ENCODE data around the gene SLC9A2. TPM values are rescaled to one million over a fixed set of nuclear protein-coding genes. Genes with fewer than 3 reads are reported as not detected.

Gene SLC9A2
- total and polyA plus RNA-seq, 10 donors, result 0.02 to 0.20 TPM; not detected in 8

DNA sequence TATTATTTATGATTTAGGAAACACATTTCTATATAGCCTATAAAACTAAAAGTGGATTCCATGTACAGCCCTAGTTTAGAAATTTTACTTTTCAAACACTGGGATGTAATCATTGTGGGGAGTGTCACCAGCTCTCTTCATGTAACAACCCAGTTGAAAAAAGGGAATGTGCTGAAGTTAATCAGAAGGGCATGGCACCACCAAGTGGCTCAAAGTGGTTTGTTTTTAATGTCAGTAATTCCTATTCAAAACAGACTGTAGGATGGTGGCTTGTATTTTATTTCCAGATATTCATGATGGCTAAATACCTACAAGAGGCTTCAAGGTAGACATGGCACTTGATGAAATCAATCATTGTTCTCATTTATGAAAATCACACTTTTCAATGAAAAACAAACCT is 84.4 kb downstream of the SLC9A2 start:
- Histone ChIP-seq H3K4me1 (no peaks in the 10 kb centered on the region), H3K36me3 (no peaks in the 10 kb centered on the region), H3K27me3 (replicated peaks in 1 of 7) (peaks cover 0 to 33% (median 0%) of the 10 kb centered on the region in 7 donors), H3K27ac (no peak overlapping the region), H3K9me3 (no peaks in the 10 kb centered on the region), H3K4me3 (no peak overlapping the region)
- DNase-seq, result no peak
- intact Hi-C loops (cut with DNase I; ENCODE audit: low total_unique reads), result no loop called here
- no peak for TF ChIP-seq POLR2A (IDR thresholded peaks at IDR 0.05)
- no peak for TF ChIP-seq POLR2AphosphoS5 (IDR thresholded peaks at IDR 0.05)
- TF ChIP-seq, protein P1, sequence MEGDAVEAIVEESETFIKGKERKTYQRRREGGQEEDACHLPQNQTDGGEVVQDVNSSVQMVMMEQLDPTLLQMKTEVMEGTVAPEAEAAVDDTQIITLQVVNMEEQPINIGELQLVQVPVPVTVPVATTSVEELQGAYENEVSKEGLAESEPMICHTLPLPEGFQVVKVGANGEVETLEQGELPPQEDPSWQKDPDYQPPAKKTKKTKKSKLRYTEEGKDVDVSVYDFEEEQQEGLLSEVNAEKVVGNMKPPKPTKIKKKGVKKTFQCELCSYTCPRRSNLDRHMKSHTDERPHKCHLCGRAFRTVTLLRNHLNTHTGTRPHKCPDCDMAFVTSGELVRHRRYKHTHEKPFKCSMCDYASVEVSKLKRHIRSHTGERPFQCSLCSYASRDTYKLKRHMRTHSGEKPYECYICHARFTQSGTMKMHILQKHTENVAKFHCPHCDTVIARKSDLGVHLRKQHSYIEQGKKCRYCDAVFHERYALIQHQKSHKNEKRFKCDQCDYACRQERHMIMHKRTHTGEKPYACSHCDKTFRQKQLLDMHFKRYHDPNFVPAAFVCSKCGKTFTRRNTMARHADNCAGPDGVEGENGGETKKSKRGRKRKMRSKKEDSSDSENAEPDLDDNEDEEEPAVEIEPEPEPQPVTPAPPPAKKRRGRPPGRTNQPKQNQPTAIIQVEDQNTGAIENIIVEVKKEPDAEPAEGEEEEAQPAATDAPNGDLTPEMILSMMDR (IDR thresholded peaks at IDR 0.05 in 8 of 11, conservative IDR thresholded peaks at IDR 0.05 in 3 of 11), result no peak

DNA sequence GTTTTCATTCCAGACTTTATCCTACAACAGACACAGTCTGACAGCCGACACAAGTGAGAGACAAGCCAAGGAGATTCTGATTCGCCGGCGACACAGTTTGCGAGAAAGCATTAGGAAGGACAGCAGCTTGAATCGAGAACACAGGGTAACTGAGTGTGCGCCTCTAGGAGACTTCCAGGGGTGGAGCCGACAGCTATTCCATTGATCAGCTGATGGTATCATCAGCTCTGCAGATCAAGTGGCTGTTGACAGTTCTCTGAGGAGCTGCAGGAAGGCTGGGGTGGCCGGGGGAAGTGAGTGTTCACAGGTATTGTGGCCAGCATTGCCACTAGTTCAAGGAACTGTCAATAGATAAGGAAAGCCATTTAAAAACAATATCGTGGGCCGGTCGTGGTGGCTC is 85.2 kb downstream of the SLC9A2 start:
- no peaks in the 10 kb centered on the region for H3K36me3 ChIP-seq
- peaks cover 0 to 33% (median 0%) of the 10 kb centered on the region in 7 donors for H3K27me3 ChIP-seq (replicated peaks in 1 of 7)
- no peaks in the 10 kb centered on the region for H3K4me1 ChIP-seq
- H3K27ac ChIP-seq, result no peak overlapping the region
- no peaks in the 10 kb centered on the region for H3K9me3 ChIP-seq
- WGBS, 5 donors, result 58 to 70% (median 62%) methylated on average over 12 of the region's 12 CpGs
- H3K4me3 ChIP-seq, result no peak overlapping the region
- TF ChIP-seq, protein P1 (IDR thresholded peaks at IDR 0.05 in 8 of 11, conservative IDR thresholded peaks at IDR 0.05 in 3 of 11), result no peak
- TF ChIP-seq POLR2A (IDR thresholded peaks at IDR 0.05), result no peak
- no peak for TF ChIP-seq POLR2AphosphoS5 (IDR thresholded peaks at IDR 0.05)
- no peak for DNase-seq
- intact Hi-C loops (cut with DNase I; ENCODE audit: low total_unique reads), result no loop called here

DNA sequence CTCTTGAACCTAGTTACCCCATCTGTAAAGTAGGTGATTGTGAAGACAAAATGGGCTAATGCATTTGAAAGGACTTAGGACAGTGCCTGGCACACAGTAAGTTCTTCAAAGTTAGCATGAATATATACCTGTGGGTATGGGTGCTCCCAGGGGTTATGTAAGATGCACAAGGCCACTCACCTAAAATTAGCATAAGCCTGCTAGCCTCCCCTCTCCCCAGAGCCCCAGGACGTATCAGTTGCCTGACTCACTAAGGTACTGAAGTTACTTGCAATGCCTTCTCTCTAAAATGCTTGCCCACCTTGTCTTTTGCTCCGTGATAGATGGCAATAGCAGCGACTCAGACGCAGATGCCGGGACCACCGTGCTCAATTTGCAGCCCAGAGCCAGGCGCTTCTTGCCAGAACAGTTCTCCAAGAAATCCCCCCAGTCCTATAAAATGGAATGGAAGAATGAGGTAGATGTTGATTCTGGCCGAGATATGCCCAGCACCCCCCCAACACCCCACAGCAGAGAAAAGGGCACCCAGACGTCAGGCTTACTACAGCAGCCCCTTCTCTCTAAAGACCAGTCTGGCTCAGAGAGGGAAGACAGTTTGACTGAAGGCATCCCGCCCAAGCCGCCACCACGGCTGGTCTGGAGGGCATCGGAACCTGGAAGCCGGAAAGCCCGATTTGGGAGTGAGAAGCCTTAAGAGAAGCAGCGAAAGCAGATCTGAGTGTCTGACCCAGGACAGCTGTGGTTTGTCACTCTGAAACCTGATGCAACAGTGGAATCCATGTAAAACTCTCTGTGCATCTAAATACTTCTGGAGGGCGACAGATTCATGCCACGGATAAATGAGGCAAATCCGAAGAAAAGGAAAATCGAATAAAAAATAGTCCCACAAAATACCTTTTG is 88.7 kb downstream of the SLC9A2 start:
- Histone ChIP-seq H3K4me3 (no peak overlapping the region), H3K4me1 (no peaks in the 10 kb centered on the region), H3K27me3 (replicated peaks in 1 of 7) (peaks cover 0 to 25% (median 0%) of the 10 kb centered on the region in 7 donors), H3K36me3 (no peaks in the 10 kb centered on the region), H3K9me3 (no peaks in the 10 kb centered on the region), H3K27ac (no peak overlapping the region)
- no peak for DNase-seq
- TF ChIP-seq, protein P1 (IDR thresholded peaks at IDR 0.05 in 8 of 11, conservative IDR thresholded peaks at IDR 0.05 in 3 of 11), result no peak
- TF ChIP-seq POLR2A (IDR thresholded peaks at IDR 0.05) (no peak), POLR2AphosphoS5 (IDR thresholded peaks at IDR 0.05) (no peak)
- intact Hi-C loops (cut with DNase I; ENCODE audit: low total_unique reads), result no loop called here
- WGBS, 5 donors, result 84 to 89% (median 87%) methylated on average over 20 of the region's 20 CpGs

DNA sequence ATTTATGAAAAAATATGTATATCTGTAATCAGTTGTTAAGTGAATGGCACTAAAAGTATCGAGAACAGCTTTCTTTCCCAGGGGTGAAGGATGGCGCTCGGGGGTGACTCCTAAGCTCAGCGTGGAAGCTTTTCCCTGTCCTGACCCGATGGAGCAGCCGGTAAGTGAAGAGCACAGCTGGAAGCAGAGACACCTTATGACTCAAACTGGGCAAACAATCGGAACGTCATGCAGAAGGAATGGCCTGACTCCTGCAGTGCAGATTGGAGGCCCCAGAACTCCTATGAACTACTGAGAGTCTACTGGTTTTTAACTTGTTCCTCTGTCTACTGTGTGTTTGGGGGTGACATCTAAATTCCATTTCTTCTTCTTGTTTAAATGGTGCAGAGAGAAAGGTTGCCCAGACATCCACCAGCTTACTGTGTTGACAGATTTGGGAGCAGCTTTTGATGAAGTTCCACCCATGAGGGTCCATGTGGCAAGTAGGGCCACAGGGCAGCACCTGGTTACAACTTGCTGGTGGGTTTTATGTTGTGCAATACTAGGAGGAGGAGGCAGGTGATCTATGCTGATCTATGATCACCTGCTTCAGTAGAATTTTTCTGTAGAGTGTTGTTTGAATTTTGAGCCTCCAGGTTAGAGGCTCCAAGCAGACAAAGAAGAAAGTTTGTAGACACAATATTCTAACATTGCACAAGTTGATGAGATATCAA is 89.7 kb downstream of the SLC9A2 start:
- Histone ChIP-seq H3K9me3 (no peaks in the 10 kb centered on the region), H3K4me3 (no peak overlapping the region), H3K4me1 (no peaks in the 10 kb centered on the region), H3K27ac (no peak overlapping the region), H3K36me3 (no peaks in the 10 kb centered on the region), H3K27me3 (replicated peaks in 1 of 7) (peaks cover 0 to 21% (median 0%) of the 10 kb centered on the region in 7 donors)
- no peak for DNase-seq
- intact Hi-C loops (cut with DNase I; ENCODE audit: low total_unique reads), result no loop called here
- TF ChIP-seq POLR2AphosphoS5 (IDR thresholded peaks at IDR 0.05) (no peak), POLR2A (IDR thresholded peaks at IDR 0.05) (no peak)
- TF ChIP-seq, protein P1 (IDR thresholded peaks at IDR 0.05 in 8 of 11, conservative IDR thresholded peaks at IDR 0.05 in 3 of 11), result no peak
- 90 to 94% (median 92%) methylated on average over 8 of the region's 8 CpGs for WGBS, 5 donors
